Right atrium auricular region (tissue), 2 donors: ENCODE measurements around the gene KCNH8. TPM values are rescaled to one million over a fixed set of nuclear protein-coding genes. Genes with fewer than 3 reads are reported as not detected.

ENCODE experiments used
- DNase-seq: peaks from one replicate; pipeline ENCODE4 v3.0.0-alpha.2; 2019; ENCODE audit warnings: low spot score
- H3K27ac ChIP-seq, 2 donors: fragments of 200-600 bp; sonication (generic); 1 replicate in 1 of 2; 2 replicates in 1 of 2; pipeline ENCODE4 v1.5.1; 2016 to 2019
- H3K27me3 ChIP-seq, 2 donors: fragments of 200-600 bp; sonication (generic); one replicate each; pipeline versions ENCODE4 v1.5.1 to v1.6.0; 2017 to 2019
- H3K36me3 ChIP-seq: fragments of 200-600 bp; sonication (generic); one replicate; pipeline ENCODE4 v1.5.1; 2016
- H3K4me1 ChIP-seq, 2 donors: fragments of 200-600 bp; sonication (generic); one replicate each; pipeline versions ENCODE4 v1.5.1 to v1.6.0; 2017 to 2019
- H3K4me3 ChIP-seq, 2 donors: fragments of 200-600 bp; sonication (generic); 1 replicate in 1 of 2; 2 replicates in 1 of 2; pipeline ENCODE4 v1.5.1; 2017 to 2019; ENCODE audit warnings: mild to moderate bottlenecking in 1 of 2, moderate library complexity in 1 of 2
- H3K9me3 ChIP-seq, 2 donors: fragments of 200-600 bp; sonication (generic); one replicate each; pipeline ENCODE4 v1.5.1; 2019
- total RNA-seq, 2 donors: library from RNA; depleted of rRNA; stranded (reverse); fragments of >200 nt; gene quantifications; one replicate each; pipeline ENCODE4 v1.1.0, GENCODE V29; 2016
- TF ChIP-seq, protein P1 (sequence below), 2 donors: fragments of 200-600 bp; sonication (generic); IDR thresholded peaks; one replicate each; pipeline ENCODE4 v1.5.1; 2019; ENCODE audit warnings: antibody characterized with exemption in 2 of 2

The KCNH8 gene
- total RNA-seq, 2 donors from 2014 or later, result 0.08 TPM; not detected in 1

GRCh38 chr3:19338769-19339168 is 190.5 kb downstream of the KCNH8 start:
- TF ChIP-seq, protein P1, sequence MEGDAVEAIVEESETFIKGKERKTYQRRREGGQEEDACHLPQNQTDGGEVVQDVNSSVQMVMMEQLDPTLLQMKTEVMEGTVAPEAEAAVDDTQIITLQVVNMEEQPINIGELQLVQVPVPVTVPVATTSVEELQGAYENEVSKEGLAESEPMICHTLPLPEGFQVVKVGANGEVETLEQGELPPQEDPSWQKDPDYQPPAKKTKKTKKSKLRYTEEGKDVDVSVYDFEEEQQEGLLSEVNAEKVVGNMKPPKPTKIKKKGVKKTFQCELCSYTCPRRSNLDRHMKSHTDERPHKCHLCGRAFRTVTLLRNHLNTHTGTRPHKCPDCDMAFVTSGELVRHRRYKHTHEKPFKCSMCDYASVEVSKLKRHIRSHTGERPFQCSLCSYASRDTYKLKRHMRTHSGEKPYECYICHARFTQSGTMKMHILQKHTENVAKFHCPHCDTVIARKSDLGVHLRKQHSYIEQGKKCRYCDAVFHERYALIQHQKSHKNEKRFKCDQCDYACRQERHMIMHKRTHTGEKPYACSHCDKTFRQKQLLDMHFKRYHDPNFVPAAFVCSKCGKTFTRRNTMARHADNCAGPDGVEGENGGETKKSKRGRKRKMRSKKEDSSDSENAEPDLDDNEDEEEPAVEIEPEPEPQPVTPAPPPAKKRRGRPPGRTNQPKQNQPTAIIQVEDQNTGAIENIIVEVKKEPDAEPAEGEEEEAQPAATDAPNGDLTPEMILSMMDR (IDR thresholded peaks at IDR 0.05), result no peak
- no peak for DNase-seq
- no peak overlapping the region for H3K27ac ChIP-seq
- H3K36me3 ChIP-seq, result no peaks in the 10 kb centered on the region
- H3K27me3 ChIP-seq, result no peaks in the 10 kb centered on the region
- H3K9me3 ChIP-seq, result peaks cover 0 to 4% of the 10 kb centered on the region in 2 donors
- no peak overlapping the region for H3K4me3 ChIP-seq
- H3K4me1 ChIP-seq, result no peaks in the 10 kb centered on the region

- no peak for DNase-seq
- Histone ChIP-seq H3K9me3 (peaks cover 0 to 4% of the 10 kb centered on the region in 2 donors), H3K27me3 (no peaks in the 10 kb centered on the region), H3K4me1 (no peaks in the 10 kb centered on the region), H3K27ac (no peak overlapping the region), H3K36me3 (no peaks in the 10 kb centered on the region), H3K4me3 (no peak overlapping the region)
- TF ChIP-seq, protein P1 (IDR thresholded peaks at IDR 0.05), result no peak
Measured at GRCh38 chr3:19342389-19342788, 194.1 kb downstream of the KCNH8 start.

- H3K4me3 ChIP-seq, result no peak overlapping the region
- H3K9me3 ChIP-seq, result no peaks in the 10 kb centered on the region
- TF ChIP-seq, protein P1 (IDR thresholded peaks at IDR 0.05), result no peak
- no peak overlapping the region for H3K27ac ChIP-seq
- no peaks in the 10 kb centered on the region for H3K27me3 ChIP-seq
- DNase-seq, result no peak
- no peaks in the 10 kb centered on the region for H3K4me1 ChIP-seq
- no peaks in the 10 kb centered on the region for H3K36me3 ChIP-seq
Measured at GRCh38 chr3:19346759-19347158, 198.4 kb downstream of the KCNH8 start.

GRCh38 chr3:19347671-19348070 is 199.4 kb downstream of the KCNH8 start:
- Histone ChIP-seq H3K27ac (no peak overlapping the region), H3K27me3 (no peaks in the 10 kb centered on the region), H3K36me3 (no peaks in the 10 kb centered on the region), H3K4me1 (no peaks in the 10 kb centered on the region), H3K4me3 (no peak overlapping the region), H3K9me3 (no peaks in the 10 kb centered on the region)
- no peak for DNase-seq
- TF ChIP-seq, protein P1 (IDR thresholded peaks at IDR 0.05), result no peak

DNA sequence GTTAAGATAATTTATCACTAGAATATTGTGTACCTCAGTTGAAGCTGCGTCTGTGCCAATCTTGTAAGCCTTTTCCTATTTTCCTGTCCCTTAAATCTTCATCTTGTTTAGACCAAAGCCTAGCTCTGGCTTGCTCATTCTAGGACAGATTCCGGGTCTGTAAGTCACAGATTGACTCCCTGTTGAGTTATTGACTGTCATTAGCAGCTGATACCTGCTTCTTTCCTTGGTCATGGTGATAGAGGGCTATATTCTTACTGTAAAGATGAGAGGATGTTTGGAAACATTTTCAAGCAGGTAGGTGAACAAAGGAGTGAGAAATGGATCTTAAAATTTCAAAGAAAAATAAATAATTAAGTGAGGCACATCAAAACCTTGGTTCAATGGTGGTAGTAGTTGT is 200.2 kb downstream of the KCNH8 start:
- no peak overlapping the region for H3K27ac ChIP-seq
- no peaks in the 10 kb centered on the region for H3K9me3 ChIP-seq
- H3K36me3 ChIP-seq, result no peaks in the 10 kb centered on the region

More for the DNA sequence above, 200.2 kb downstream of the KCNH8 start:
- TF ChIP-seq, protein P1 (IDR thresholded peaks at IDR 0.05), result no peak
- Histone ChIP-seq H3K4me1 (no peaks in the 10 kb centered on the region), H3K27me3 (no peaks in the 10 kb centered on the region), H3K4me3 (no peak overlapping the region)
- no peak for DNase-seq
